GM12892 (cell line): ENCODE results near the gene RAB31.

Experiments used
- POLR2A ChIP-seq: IDR thresholded peaks from 2 replicates; pipeline ENCODE4 v1.6.1; 2011; ENCODE audit warnings: low read depth, low read length, control low read depth
- POLR2AphosphoS5 ChIP-seq: IDR thresholded peaks from 2 replicates; pipeline ENCODE4 v1.6.1; 2011; ENCODE audit warnings: low read depth, low read length, control low read depth
- TAF1 ChIP-seq: IDR thresholded peaks from 2 replicates; pipeline ENCODE4 v1.6.1; 2011; ENCODE audit warnings: low read depth, mild to moderate bottlenecking, control low read depth, low read length, borderline replicate concordance

DNA sequence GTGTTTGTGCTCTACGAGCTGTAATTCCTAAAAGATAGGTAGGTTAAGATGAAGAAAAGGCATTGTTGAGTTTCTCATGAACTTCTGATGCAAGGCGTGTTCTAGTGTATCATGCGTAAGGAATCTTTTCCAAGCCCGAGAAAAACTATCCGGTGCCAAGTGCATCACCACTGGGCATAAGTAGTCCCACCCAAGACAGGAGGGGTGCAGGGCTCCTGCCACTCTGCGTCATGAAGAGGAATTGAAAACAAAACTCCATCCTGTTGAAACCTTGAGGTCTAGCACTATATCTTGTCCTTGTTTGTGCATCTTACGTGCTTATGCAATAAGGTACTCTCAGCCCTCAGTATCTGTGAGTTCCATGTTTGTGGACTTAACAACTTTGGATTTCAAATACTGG is 45.7 kb downstream of the RAB31 start:
- no peak for TF ChIP-seq POLR2A
- TF ChIP-seq POLR2AphosphoS5, result no peak
- no peak for TF ChIP-seq TAF1
